ENCODE results near the gene FTHL17. TPM values are rescaled to one million over a fixed set of nuclear protein-coding genes. Genes with fewer than 3 reads are reported as not detected.

Gene FTHL17
- total RNA-seq, 2 experiments from 2014 or later, result not detected

DNA sequence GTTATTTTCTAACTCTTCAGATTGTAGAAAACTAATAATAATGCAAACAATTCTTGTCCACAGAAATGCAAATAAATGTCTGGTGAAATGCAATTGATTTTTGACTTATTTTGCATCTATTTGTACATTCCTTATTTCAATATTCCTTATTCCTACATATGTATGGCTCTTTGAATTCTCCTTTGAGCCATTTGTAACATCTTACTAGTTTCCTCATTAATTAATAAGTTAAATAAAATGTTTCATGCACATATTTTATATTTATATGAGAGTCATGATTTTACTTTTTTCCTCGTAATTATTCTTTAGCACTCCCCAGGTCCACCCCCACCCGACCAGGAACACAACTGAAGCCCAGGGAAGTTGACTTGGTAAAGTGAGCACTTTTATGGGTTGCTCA, 2.7 kb upstream of the FTHL17 start:
- no peaks in the 10 kb centered on the region for H3K36me3 Mint-ChIP-seq (ENCODE audit: low read depth)
- no peaks in the 10 kb centered on the region for H3K27me3 Mint-ChIP-seq
- H3K27ac Mint-ChIP-seq, result no peak overlapping the region
- peaks cover 5% of the 10 kb centered on the region for H3K9me3 Mint-ChIP-seq (ENCODE audit: low read depth)
- peaks cover 11% of the 10 kb centered on the region for H3K4me1 Mint-ChIP-seq
- intact Hi-C loops (cut with DNase I, micrococcal nuclease), result no loop called here
- DNase-seq, result no peak
- no peak for ATAC-seq
- CTCF ChIA-PET, result no interaction called here
- no peak overlapping the region for H3K4me3 Mint-ChIP-seq
- POLR2A ChIA-PET, result no interaction called here

DNA sequence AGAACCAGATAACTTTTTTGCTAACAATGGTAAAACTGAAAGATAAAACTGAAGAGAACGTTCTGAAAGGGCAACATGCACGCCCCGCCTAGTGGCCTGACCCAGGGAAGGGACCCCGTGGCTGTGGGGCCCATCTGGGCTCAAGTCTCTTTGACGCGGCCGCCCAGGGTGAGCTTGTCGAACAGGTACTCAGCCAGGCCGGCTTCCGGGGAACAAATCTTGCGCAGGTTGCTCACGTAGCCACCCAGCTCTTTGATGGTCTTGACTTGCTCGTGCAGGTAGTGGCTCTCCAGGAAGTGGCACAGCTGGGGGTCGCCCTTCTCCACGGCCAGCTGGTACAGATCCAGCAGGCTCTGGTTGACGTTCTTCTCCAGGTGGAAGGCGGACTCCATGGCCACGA, 579 bp downstream of the FTHL17 start:
- CTCF ChIA-PET, result no interaction called here
- H3K4me1 Mint-ChIP-seq, result peaks cover 23% of the 10 kb centered on the region
- ATAC-seq (no peak), DNase-seq (no peak)
- POLR2A ChIA-PET, result no interaction called here
- H3K27me3 Mint-ChIP-seq, result no peaks in the 10 kb centered on the region
- no peak overlapping the region for H3K27ac Mint-ChIP-seq
- no peak overlapping the region for H3K4me3 Mint-ChIP-seq
- intact Hi-C loops (cut with DNase I, micrococcal nuclease), result no loop called here
- peaks cover 5% of the 10 kb centered on the region for H3K9me3 Mint-ChIP-seq (ENCODE audit: low read depth)
- H3K36me3 Mint-ChIP-seq (ENCODE audit: low read depth), result no peaks in the 10 kb centered on the region

DNA sequence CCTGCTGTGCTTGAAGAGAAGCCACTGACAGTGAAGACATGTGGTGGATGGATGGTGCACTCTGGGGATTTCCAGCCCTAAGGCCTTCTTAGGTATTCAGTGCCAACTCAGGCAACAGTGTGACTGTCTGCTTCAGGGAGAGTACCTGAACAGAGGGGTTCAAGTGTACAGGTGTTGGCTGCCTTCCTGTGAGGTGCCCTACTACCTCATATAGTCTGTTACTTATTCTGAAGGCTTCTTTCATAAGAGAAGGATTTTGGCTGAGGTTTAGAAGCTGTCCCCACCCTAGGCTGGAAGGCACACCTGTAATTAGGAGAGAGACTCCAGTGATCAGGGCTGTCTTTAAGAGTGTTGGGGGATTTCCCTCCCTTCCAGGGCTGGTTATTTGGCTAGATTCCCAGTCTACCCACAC, 1.8 kb downstream of the FTHL17 start:
- CTCF ChIA-PET, result interaction anchor here (1.1 kb wide), 1 partner anchor 26 kb away, joined by 3 read pairs; no protein-coding TSS in a partner anchor
- H3K4me3 Mint-ChIP-seq, result no peak overlapping the region
- POLR2A ChIA-PET, result no interaction called here
- H3K27me3 Mint-ChIP-seq, result no peaks in the 10 kb centered on the region
- DNase-seq, result peak; percentile 54
- H3K4me1 Mint-ChIP-seq, result peaks cover 23% of the 10 kb centered on the region
- intact Hi-C loops (cut with DNase I, micrococcal nuclease), result no loop called here
- H3K9me3 Mint-ChIP-seq (ENCODE audit: low read depth), result peaks cover 5% of the 10 kb centered on the region
- peak; percentile 96 for ATAC-seq
- H3K27ac Mint-ChIP-seq, result peak overlapping the region; percentile 47
- H3K36me3 Mint-ChIP-seq (ENCODE audit: low read depth), result no peaks in the 10 kb centered on the region

DNA sequence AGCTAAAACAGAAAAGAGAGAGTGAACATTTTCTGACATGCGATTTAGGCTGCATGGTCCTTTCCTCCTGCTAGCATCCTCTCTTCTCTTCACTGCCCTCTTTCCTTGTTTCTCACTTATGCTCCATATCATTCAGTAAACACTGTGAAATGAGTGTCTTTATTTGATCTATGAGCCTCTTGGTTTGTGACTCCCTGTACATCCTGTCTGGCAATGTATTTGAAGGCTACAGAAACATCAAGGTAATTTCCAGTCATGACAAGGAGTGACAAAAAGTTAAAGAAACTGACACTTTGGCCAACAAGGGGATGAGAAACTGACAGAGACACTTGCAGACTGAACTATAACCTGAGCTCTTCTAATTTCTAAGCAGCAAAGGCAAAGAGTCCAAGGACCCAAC, 8.7 kb downstream of the FTHL17 start:
- DNase-seq, result no peak
- intact Hi-C loops (cut with DNase I, micrococcal nuclease), result loop anchor here in 1 of 2 experiments (5.0 kb wide), 1 partner anchor 34 kb away; no protein-coding TSS in a partner anchor
- Mint-ChIP-seq H3K27ac (no peak overlapping the region), H3K36me3 (ENCODE audit: low read depth) (no peaks in the 10 kb centered on the region), H3K9me3 (ENCODE audit: low read depth) (no peaks in the 10 kb centered on the region), H3K4me1 (peaks cover 4% of the 10 kb centered on the region), H3K27me3 (no peaks in the 10 kb centered on the region), H3K4me3 (no peak overlapping the region)
- CTCF ChIA-PET, result interaction anchor here (0.7 kb wide), 1 partner anchor 1159 kb away, joined by 3 read pairs; no protein-coding TSS in a partner anchor
- ATAC-seq, result peak; percentile 60
- POLR2A ChIA-PET, result no interaction called here

DNA sequence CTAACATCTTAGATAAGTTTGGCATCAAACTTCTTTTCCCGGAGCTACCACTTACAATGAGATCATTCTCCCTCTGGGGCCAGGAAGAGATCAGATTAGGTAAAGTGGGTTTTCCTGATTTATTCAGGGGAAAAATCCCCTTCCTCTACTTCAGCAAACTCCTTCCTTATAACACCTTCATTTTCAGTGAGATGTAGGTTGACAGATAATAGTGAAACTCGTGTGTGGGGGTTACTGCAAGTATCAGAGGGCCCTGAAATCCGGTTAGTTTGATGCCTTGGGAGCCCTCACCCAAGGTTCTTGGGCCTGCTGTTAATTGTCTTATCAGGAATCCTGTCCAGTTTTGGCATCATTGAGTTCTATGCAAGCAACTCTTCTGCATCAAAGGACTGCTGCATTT, 10.8 kb downstream of the FTHL17 start:
- no peak overlapping the region for H3K4me3 Mint-ChIP-seq
- CTCF ChIA-PET, result no interaction called here
- H3K27me3 Mint-ChIP-seq, result no peaks in the 10 kb centered on the region
- intact Hi-C loops (cut with DNase I, micrococcal nuclease), result loop anchor here in 1 of 2 experiments (5.0 kb wide), 1 partner anchor 36 kb away; no protein-coding TSS in a partner anchor
- H3K4me1 Mint-ChIP-seq, result peaks cover 4% of the 10 kb centered on the region
- H3K9me3 Mint-ChIP-seq (ENCODE audit: low read depth), result no peaks in the 10 kb centered on the region
- POLR2A ChIA-PET, result no interaction called here
- DNase-seq (peak; percentile 5), ATAC-seq (no peak)
- H3K36me3 Mint-ChIP-seq (ENCODE audit: low read depth), result no peaks in the 10 kb centered on the region
- no peak overlapping the region for H3K27ac Mint-ChIP-seq

DNA sequence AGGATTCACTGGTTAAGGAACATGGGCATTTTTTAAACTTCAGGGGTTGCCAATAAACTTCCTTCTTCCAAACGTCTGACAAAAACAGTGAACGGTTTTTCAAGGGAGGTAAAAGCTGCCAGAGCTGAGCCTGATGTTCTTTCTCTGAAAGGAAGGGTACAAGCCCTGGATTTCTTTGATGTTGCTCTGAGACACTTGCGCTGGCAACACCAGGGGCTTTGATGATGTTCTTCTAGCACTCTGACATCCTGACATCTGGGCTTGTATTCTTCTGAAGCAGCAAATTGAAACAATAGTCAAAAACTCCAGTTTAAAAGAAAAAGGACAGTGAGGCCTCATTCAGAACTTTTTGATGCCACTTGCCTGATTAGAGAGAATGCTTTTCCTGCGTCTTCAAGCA, 11.8 kb downstream of the FTHL17 start:
- intact Hi-C loops (cut with DNase I, micrococcal nuclease), result loop anchor here in 1 of 2 experiments (5.0 kb wide), 1 partner anchor 37 kb away; no protein-coding TSS in a partner anchor

DNA sequence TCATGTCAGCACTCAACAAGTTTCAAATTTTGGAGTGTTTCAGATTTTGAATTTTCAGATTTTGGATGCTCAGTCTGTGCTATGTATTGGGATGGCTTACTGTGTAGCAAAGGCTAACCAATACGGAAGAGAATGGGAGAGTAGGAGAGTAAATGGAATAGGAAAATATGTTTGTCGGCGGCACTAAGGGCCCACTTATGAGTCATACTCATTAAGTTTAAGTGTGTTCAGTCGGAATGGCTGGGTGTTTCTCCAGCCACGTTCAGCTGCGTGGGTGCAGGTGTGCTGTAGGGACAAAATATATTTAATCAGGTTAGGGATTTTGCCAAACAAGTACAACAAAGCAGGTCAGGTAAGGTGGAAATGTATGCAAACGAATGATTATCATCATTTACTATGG, 13.6 kb downstream of the FTHL17 start:
- DNase-seq, result no peak
- Mint-ChIP-seq H3K27ac (no peak overlapping the region), H3K36me3 (ENCODE audit: low read depth) (peaks cover 2% of the 10 kb centered on the region), H3K4me3 (no peak overlapping the region), H3K9me3 (ENCODE audit: low read depth) (no peaks in the 10 kb centered on the region), H3K27me3 (no peaks in the 10 kb centered on the region), H3K4me1 (peaks cover 3% of the 10 kb centered on the region)
- intact Hi-C loops (cut with DNase I, micrococcal nuclease), result loop anchor here in 1 of 2 experiments (5.0 kb wide), 1 partner anchor 54 kb away; no protein-coding TSS in a partner anchor
- ATAC-seq, result no peak
- ChIA-PET CTCF (no interaction called here), POLR2A (no interaction called here)

More for the DNA sequence above, 11.8 kb downstream of the FTHL17 start:
- H3K36me3 Mint-ChIP-seq (ENCODE audit: low read depth), result peaks cover 2% of the 10 kb centered on the region
- no peak for DNase-seq
- H3K27ac Mint-ChIP-seq, result no peak overlapping the region
- no peaks in the 10 kb centered on the region for H3K9me3 Mint-ChIP-seq (ENCODE audit: low read depth)
- ATAC-seq, result no peak
- CTCF ChIA-PET, result no interaction called here
- POLR2A ChIA-PET, result no interaction called here
- H3K27me3 Mint-ChIP-seq, result no peaks in the 10 kb centered on the region
- H3K4me1 Mint-ChIP-seq, result peaks cover 4% of the 10 kb centered on the region
- no peak overlapping the region for H3K4me3 Mint-ChIP-seq

DNA sequence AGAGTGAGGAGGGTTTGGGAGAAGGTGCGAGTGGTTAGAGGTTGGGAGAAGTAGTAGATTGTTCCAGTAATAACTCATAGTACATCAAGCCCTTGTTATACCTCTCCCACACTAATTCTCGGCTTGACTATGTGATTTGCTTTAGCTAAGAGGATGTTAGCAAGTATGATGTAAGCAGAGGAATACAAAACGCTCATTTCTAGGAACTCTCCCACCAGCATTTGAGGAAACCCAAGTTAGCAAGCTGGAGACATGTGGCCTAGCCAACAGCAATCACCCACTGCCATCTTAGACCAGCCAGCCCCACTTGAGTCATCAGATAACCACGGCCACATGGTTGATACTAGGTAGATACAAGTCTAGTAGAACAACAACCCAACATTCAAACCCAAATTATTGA, 14.2 kb downstream of the FTHL17 start:
- peaks cover 2% of the 10 kb centered on the region for H3K36me3 Mint-ChIP-seq (ENCODE audit: low read depth)
- ChIA-PET POLR2A (no interaction called here), CTCF (no interaction called here)
- H3K4me1 Mint-ChIP-seq, result no peaks in the 10 kb centered on the region
- H3K27ac Mint-ChIP-seq, result no peak overlapping the region
- DNase-seq (peak; percentile 50), ATAC-seq (peak; percentile 84)
- intact Hi-C loops (cut with DNase I, micrococcal nuclease), result loop anchor here in 1 of 2 experiments (1.0 to 5.0 kb wide), 2 partner anchors 42 to 55 kb away; no protein-coding TSS in a partner anchor
- H3K27me3 Mint-ChIP-seq, result no peaks in the 10 kb centered on the region
- H3K4me3 Mint-ChIP-seq, result no peak overlapping the region
- no peaks in the 10 kb centered on the region for H3K9me3 Mint-ChIP-seq (ENCODE audit: low read depth)

DNA sequence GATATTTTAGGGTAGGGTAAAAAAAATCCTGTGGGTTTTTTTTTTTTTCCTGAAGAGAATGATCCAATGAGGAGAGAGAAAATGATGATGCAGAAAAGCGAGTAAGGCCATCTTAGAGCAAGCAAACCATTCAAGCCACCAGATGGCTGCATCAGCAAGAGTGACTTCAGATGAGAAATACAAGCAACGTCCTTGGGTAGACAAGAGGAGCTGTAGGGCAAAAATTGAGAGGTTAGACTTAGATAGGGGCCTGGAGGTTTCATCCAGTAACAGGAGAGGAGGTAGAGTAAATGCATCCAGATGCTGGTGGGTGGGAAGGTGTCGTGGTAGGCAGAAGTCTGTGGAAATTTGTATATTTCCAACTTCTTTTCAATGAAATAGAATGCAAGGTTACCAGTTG, 14.6 kb downstream of the FTHL17 start:
- POLR2A ChIA-PET, result no interaction called here
- peak; percentile 57 for ATAC-seq
- no peak for DNase-seq
- no peaks in the 10 kb centered on the region for H3K4me1 Mint-ChIP-seq
- peaks cover 2% of the 10 kb centered on the region for H3K36me3 Mint-ChIP-seq (ENCODE audit: low read depth)
- intact Hi-C loops (cut with DNase I, micrococcal nuclease), result loop anchor here in 1 of 2 experiments (1.0 to 5.0 kb wide), 2 partner anchors 42 to 55 kb away; no protein-coding TSS in a partner anchor
- no peaks in the 10 kb centered on the region for H3K27me3 Mint-ChIP-seq
- H3K27ac Mint-ChIP-seq, result no peak overlapping the region
- no peaks in the 10 kb centered on the region for H3K9me3 Mint-ChIP-seq (ENCODE audit: low read depth)
- CTCF ChIA-PET, result no interaction called here
- H3K4me3 Mint-ChIP-seq, result no peak overlapping the region

DNA sequence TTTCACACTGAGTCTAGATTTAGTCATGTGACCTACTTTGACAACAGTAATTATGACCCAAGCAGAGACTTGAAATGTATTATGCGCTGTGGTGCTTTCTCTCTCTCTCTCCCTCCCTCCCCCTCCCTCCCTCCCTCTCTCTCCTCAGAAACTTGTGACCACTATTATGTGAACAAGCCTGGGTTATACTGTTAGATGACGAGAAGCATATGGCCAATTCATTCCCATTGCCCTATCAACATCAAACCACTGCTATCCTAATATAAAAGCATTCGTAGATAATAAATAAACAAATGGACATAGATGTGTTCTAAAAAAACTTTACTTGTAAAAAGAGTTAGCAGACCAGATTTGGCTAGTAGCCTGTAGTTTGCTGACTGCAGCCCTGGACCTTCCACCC, 18.2 kb downstream of the FTHL17 start:
- H3K27me3 Mint-ChIP-seq, result no peaks in the 10 kb centered on the region
- POLR2A ChIA-PET, result no interaction called here
- H3K27ac Mint-ChIP-seq, result no peak overlapping the region
- H3K36me3 Mint-ChIP-seq (ENCODE audit: low read depth), result peaks cover 2% of the 10 kb centered on the region
- ATAC-seq (no peak), DNase-seq (no peak)
- no peak overlapping the region for H3K4me3 Mint-ChIP-seq
- intact Hi-C loops (cut with DNase I, micrococcal nuclease), result no loop called here
- CTCF ChIA-PET, result no interaction called here
- H3K4me1 Mint-ChIP-seq, result no peaks in the 10 kb centered on the region
- no peaks in the 10 kb centered on the region for H3K9me3 Mint-ChIP-seq (ENCODE audit: low read depth)

DNA sequence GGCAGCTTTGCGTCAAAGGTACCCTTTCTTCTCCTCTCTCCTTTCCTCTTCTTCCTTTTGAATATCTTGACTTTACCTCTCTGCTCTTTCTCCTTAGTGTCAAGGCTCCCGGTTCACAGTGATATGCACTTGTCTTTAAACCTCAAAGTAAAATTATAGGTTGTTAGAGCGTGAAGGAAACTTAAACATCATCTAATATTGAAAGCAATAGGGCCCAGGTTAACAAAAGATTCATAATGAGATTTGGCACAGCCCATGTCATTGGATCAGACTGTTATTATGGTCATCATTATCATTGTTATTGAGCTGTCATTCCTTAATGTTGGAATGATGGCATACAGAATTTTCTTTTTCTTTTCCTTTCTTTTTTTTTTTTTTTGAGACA, 32.5 kb downstream of the FTHL17 start:
- CTCF ChIA-PET, result interaction anchor here (0.6 to 2.3 kb wide), 10 partner anchors 61 to 618 kb away, joined by 3 to 8 read pairs (median 3); no protein-coding TSS in a partner anchor
- POLR2A ChIA-PET, result no interaction called here
- intact Hi-C loops (cut with DNase I, micrococcal nuclease), result loop anchor here (5.0 to 10.0 kb wide), 5 partner anchors 175 to 618 kb away; no protein-coding TSS in a partner anchor
- H3K27me3 Mint-ChIP-seq, result peaks cover 3% of the 10 kb centered on the region
- DNase-seq (no peak), ATAC-seq (no peak)
- no peaks in the 10 kb centered on the region for H3K9me3 Mint-ChIP-seq (ENCODE audit: low read depth)
- no peaks in the 10 kb centered on the region for H3K36me3 Mint-ChIP-seq (ENCODE audit: low read depth)
- peaks cover 4% of the 10 kb centered on the region for H3K4me1 Mint-ChIP-seq
- no peak overlapping the region for H3K4me3 Mint-ChIP-seq
- H3K27ac Mint-ChIP-seq, result no peak overlapping the region

DNA sequence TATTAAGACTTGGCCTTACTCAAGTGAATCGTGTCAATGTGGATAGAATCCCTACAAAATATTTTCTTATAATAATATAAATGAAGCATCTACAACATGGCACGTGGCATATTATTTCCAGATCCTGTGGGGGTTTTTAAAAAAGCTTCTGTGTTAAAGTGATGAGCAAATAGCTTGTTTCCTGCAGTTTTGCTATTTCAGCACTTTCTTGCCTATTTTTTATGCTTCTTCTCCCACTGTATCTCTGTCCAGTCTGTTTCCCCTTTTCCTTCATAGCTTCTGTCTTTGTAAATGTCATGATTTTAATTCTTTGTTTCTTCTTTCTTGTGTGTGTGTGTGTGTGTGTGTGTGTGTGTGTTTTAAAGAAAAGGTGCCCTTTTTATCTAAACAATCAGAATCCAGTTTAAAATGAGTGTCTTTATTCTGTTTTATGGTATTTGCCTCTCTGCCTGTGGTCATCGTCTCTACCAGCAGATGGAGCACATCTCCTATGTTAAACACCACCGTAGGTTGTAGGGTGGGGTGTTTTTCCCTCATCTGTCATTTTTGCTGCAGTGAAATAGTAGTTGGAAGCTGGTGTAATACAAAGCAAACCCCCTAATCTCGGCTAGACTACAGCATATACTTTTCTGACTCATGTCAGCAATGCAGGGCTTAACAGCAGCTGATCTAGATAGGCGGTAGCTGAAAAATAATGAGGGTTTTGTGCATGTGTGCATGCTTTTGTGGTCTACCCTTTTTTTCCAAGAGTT, 33.1 kb downstream of the FTHL17 start:
- H3K4me1 Mint-ChIP-seq, result peaks cover 4% of the 10 kb centered on the region
- H3K4me3 Mint-ChIP-seq, result no peak overlapping the region
- POLR2A ChIA-PET, result no interaction called here
- no peaks in the 10 kb centered on the region for H3K36me3 Mint-ChIP-seq (ENCODE audit: low read depth)
- no peaks in the 10 kb centered on the region for H3K9me3 Mint-ChIP-seq (ENCODE audit: low read depth)
- H3K27ac Mint-ChIP-seq, result no peak overlapping the region
- ATAC-seq, result peak; percentile 19
- DNase-seq, result peak; percentile 48
- intact Hi-C loops (cut with DNase I, micrococcal nuclease), result loop anchor here (5.0 to 10.0 kb wide), 5 partner anchors 176 to 619 kb away; no protein-coding TSS in a partner anchor
- CTCF ChIA-PET, result interaction anchor here (0.6 to 2.3 kb wide), 14 partner anchors 17 to 622 kb away, joined by 3 to 8 read pairs (median 3); no protein-coding TSS in a partner anchor
- peaks cover 3% of the 10 kb centered on the region for H3K27me3 Mint-ChIP-seq

Measured in activated CD4-positive, alpha-beta T cell treated with anti-CD3 and anti-CD28 coated beads for 36 hours (primary cell).